GM12892 (cell line): ENCODE results near the gene PAX9.

Source experiments
- POLR2A ChIP-seq: IDR thresholded peaks from 2 replicates; pipeline ENCODE4 v1.6.1; 2011; ENCODE audit warnings: low read depth, low read length, control low read depth
- POLR2AphosphoS5 ChIP-seq: IDR thresholded peaks from 2 replicates; pipeline ENCODE4 v1.6.1; 2011; ENCODE audit warnings: low read depth, low read length, control low read depth
- TAF1 ChIP-seq: IDR thresholded peaks from 2 replicates; pipeline ENCODE4 v1.6.1; 2011; ENCODE audit warnings: low read depth, mild to moderate bottlenecking, control low read depth, low read length, borderline replicate concordance

GRCh38 chr14:36655963-36656686 lies 5.5 kb upstream of the PAX9 start:
- TF ChIP-seq POLR2A = no peak
- no peak for TF ChIP-seq POLR2AphosphoS5
- no peak for TF ChIP-seq TAF1
